GM12874 (cell line): ENCODE data around the gene FGF14.

Experiments used
- CTCF ChIP-seq: IDR thresholded peaks from 2 replicates; pipeline ENCODE4 v1.5.1; 2011; ENCODE audit warnings: low read depth, mild to moderate bottlenecking, control low read depth, low read length, moderate library complexity; ENCODE audit not compliant: insufficient read depth

The FGF14 gene

GRCh38 chr13:102295316-102296048 lies 106.4 kb downstream of the FGF14 start:
- TF ChIP-seq CTCF, result no peak

GRCh38 chr13:102294407-102295018 lies 107.3 kb downstream of the FGF14 start:
- no peak for TF ChIP-seq CTCF

- TF ChIP-seq CTCF, result no peak
These were observed 108.1 kb downstream of the FGF14 start for GRCh38 chr13:102293723-102294122.

GRCh38 chr13:102291587-102292218 lies 110.1 kb downstream of the FGF14 start:
- TF ChIP-seq CTCF, result no peak

GRCh38 chr13:102289606-102290005 lies 112.2 kb downstream of the FGF14 start:
- no peak for TF ChIP-seq CTCF

GRCh38 chr13:102286326-102286725 lies 115.5 kb downstream of the FGF14 start:
- TF ChIP-seq CTCF, result no peak

GRCh38 chr13:102280366-102280765 lies 121.5 kb downstream of the FGF14 start:
- TF ChIP-seq CTCF, result no peak
